SH-SY5Y (cell line): ENCODE data around the gene EIF1AD.

Experiments
- GATA2 ChIP-seq: IDR thresholded peaks from 2 replicates; pipeline ENCODE4 v1.6.1; 2011; ENCODE audit warnings: mild to moderate bottlenecking, low read depth, low read length
- GATA3 ChIP-seq: IDR thresholded peaks from 2 replicates; pipeline ENCODE4 v1.6.1; 2011; ENCODE audit warnings: low read depth, mild to moderate bottlenecking, low read length, moderate library complexity

DNA sequence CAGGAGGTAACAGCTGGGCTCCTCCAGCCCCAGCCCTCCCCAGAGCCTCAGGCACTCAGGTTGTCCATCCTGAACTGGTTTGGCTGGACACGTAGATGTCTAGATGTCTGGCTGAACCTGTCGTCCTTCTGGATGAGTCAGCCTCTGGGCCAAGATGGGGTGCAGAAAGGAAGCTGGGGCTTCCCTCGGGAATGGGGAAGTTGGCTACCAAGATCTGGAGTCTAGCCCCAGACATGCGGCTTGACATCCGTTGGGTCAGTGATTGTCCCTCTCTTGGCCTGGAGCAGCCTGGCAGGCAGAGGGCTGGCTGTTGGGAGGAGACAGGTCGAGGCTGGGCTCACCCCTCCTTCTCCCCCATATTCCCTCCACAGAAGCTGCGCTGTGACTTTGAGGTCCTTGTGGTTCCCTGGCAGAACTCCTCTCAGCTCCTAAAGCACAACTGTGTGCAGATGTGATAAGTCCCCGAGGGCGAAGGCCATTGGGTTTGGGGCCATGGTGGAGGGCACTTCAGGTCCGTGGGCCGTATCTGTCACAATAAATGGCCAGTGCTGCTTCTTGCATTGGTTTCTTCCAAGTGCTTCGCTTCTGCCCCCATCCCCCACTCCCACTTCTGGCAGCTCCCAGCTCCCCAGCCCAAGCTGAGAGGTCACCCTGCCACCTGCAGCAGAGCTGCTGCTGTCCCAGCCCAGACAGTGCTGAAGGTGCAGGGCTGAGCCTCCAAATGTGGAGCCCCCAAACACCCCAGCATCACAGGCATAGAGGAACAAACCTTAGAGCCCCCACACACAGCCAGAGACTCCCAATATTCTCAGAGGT is 11.2 kb upstream of the EIF1AD start:
- no peak for TF ChIP-seq GATA3
- TF ChIP-seq GATA2 = no peak
